Myometrial cell (primary cell): ENCODE data around the gene PHF12. TPM values are rescaled to one million over a fixed set of nuclear protein-coding genes. Genes with fewer than 3 reads are reported as not detected.

Experiments used
- total RNA-seq: library from RNA; depleted of rRNA; stranded (reverse); fragments of >200 nt; gene quantifications from 2 replicates; pipeline ENCODE4 v1.2.3, GENCODE V29; 2015

PHF12 gene
- total RNA-seq: 14.0 and 17.0 TPM in 2 replicates

GRCh38 chr17:28951428-28951990 is at the start of gene PHF12:
Gene PHF12, minus strand, starts transcription at chr17:28951518. Its CDS starts 558 bp downstream, at chr17:28950960.

GRCh38 chr17:28902819-28903545 is 48.3 kb downstream of the PHF12 start, which contains the start of gene DHRS13:
Gene DHRS13, minus strand, starts transcription at chr17:28903079. Its CDS starts 135 bp downstream, at chr17:28902944.

GRCh38 chr17:28896884-28897768 is 54.2 kb downstream of the PHF12 start, which contains the start of gene FLOT2:
Gene FLOT2, minus strand, starts transcription at chr17:28897733. Its CDS starts 159 bp downstream, at chr17:28897574.

Other genes starting within 250 kb of the PHF12 start
- gene PROCA1, start 239.6 kb downstream of the PHF12 start, total RNA-seq: 0.18 and 2.3 TPM in 2 replicates
- gene RAB34, start 233.7 kb downstream of the PHF12 start, total RNA-seq: 403 and 461 TPM in 2 replicates
- gene RPL23A, start 231.5 kb downstream of the PHF12 start, total RNA-seq: 511 and 592 TPM in 2 replicates
- 10.4 and 10.8 TPM in 2 replicates for gene TLCD1, start 225.3 kb downstream of the PHF12 start, total RNA-seq
- 2.1 and 34.3 TPM in 2 replicates for gene NEK8, start 222.7 kb downstream of the PHF12 start, total RNA-seq
- gene TRAF4, start 207.5 kb downstream of the PHF12 start, total RNA-seq: 28.2 and 38.3 TPM in 2 replicates
- gene FAM222B, start 108.7 kb downstream of the PHF12 start, total RNA-seq: 4.8 and 6.6 TPM in 2 replicates
- gene ERAL1, start 96.5 kb downstream of the PHF12 start, total RNA-seq: 56.0 and 102 TPM in 2 replicates
- 60.4 and 66.9 TPM in 2 replicates for gene FLOT2, start 53.8 kb downstream of the PHF12 start, total RNA-seq
- gene DHRS13, start 48.4 kb downstream of the PHF12 start, total RNA-seq: 2.6 and 3.7 TPM in 2 replicates
- gene SEZ6, start 54.5 kb upstream of the PHF12 start, total RNA-seq: 1.2 TPM in 1 of 2 replicates, not detected in the other
- gene PIPOX, start 91.6 kb upstream of the PHF12 start, total RNA-seq: not detected in 2 replicates
- gene MYO18A, start 228.9 kb upstream of the PHF12 start, total RNA-seq: 39.2 and 57.1 TPM in 2 replicates